Hematopoietic multipotent progenitor cell treated with erythropoietin and hydrocortisone succinate and interleukin-3 and kit ligand, for 4 days (in vitro differentiated cells): ENCODE data around the gene EBF4.
"Not testable (repeated sequence)": the region's sequence is repeated elsewhere in the genome, so short reads cannot be mapped to it uniquely, and the experiment has no call there.

Source experiments
- DNase-seq: peaks from one replicate; pipeline ENCODE4 v3.0.0-alpha.2; 2015

Gene EBF4

DNA sequence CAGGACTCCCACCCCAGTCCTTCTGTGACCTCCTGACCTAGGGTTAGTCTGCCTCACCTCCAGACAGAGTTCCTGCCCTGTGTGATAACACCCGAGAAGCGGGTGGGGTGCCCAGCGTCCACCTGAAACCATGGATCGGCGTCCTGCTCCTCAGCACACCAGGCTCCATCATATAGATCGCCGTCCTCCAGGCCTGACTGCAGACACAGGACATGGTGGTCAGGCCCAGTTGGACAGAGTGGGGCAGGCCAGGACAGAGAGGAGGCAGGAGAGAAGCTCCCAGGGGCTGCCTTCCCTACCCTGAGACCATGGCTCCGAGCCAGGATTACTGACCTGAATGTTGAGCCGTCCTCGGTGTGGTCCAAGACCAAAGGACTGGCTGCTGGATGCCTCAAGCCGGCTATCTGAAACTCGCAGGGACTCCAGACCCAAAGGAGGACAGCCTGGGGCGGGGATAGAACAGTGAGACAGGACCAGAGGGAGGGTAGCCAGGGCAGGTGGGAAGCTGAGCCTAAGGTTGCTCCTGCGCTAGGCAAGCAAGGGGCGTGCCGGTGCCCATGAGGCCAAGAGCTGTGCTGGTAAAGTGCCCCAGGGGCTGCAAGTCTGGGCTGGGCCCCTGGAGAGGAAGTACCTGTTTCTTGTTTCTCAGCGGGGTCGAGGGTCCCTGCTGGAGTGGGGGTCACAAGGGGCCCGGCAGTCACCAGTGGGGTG lies 105.7 kb downstream of the EBF4 start:
- no peak for DNase-seq

DNA sequence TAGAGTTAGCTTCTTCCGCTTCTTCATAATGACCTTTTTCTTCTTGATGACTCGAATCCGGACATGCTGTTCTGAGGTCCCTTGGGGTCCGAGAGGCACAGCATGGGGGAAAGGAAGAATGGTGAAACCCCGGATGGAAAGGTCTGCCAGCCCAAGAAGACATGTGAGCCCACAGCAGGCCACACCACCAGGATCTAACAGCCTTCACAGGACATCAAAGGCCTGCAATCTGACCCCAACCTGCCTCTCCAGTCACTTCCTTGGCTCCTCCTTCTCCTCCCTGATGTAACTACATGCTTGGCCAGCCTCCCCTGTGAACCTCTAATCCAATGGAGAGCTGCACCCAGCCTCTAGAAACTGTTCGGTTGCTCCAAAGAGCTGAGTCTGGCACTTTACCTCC lies 106.2 kb downstream of the EBF4 start:
- peak; percentile 57 for DNase-seq

DNA sequence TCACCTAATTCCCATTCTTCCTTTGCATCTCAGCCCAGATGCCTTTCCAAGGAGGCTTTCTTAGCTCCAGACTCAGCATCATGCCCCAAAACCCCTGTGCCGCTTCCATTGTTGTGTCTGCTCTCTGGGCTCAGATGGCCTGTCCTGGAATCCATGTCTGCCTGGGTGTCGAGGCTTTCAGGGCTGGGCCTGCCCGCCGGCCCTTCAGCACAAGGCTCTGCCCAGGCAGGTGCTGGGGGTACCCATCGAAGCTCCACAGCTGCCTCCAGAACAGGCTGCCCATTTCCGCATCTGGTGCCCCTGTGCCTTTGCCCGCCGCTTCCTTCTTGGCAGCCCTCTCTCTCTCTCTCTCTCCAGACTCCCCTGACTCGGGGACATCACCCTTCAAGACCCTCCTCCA lies 106.7 kb downstream of the EBF4 start:
- DNase-seq: peak; percentile 46

DNA sequence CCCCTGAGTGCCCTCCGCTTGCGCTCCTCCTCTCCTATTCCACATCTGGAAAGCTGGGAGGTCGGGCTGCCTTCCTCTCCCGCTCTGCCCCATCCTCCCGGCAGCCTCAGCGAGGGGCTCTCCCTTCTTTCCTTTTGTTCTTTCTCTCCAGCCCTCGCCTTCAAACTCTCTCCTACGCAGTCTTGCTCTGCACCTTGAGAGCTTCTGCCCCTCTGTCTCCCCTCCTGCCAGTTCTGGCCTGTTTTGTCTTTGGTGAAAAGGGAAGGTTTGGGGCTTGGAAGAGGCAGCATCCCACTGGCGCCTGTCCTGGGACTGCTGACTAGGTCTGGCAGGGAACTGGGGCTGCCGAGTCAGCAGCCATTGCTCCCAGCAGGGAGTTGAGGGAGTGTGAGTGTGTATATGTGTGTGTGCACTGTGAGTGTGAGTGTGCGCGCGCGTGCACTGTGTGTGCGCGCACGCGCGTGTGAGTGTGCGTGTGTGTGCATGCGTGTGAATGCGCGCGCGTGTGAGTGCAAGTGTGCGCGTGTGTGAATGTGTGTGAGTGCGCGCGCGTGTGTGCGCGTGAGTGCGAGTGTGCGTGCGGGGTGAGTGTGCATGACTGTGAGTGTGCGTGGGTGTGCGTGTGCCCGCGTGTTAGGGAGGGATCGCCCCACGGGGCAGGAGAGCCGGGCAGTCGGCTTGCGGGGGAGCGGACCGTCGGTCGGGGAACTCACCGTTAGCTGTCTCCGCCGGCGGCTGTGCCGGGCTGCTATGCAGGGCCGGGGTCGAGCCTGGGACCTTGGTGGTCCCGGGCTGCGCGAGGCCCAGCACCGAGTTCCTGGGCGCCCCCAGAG lies 107.3 kb downstream of the EBF4 start:
- peak; percentile 55 for DNase-seq

DNA sequence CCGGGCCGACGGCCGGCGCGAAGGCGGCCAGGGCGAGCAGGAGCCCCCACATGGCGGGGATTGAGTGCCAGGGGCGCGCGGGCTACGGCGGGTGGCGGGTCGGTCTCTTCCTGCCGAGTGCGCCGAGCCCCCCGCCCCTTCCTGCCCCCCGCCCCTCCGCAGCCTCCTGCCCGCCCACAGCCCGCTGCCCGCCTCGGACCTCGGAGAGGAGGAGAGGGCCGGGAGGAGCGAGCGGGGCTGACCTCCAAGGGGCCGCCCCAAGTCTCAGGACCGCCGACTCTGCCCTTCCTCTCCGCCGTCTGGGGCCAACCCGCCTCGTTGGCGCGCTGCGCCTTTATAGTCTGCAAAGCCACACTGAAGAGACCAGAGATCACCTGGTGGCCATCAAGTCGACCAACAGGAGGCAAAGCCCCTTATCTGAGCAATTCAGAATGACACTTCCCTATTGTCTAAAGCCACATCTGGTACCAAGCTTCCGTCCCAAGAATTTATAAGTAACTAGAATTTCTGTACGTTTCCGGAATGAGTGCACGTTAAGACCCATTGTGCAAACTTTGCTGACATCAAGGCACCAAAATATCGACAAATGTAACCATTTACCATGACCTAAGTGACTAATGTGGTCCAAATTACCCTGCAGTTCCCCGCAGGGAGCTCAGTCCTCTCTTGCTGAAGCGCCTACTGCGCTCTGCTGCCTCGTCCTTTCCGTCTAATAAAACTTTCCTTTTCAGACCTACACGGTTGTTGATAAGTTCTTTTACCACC lies 108.1 kb downstream of the EBF4 start, which contains the start of gene CPXM1:
Gene CPXM1 (minus strand): TSS at position 107 of the 765 bp plus-strand sequence. CDS start 55 bp downstream, at position 52.
- DNase-seq: peak; percentile 96

DNA sequence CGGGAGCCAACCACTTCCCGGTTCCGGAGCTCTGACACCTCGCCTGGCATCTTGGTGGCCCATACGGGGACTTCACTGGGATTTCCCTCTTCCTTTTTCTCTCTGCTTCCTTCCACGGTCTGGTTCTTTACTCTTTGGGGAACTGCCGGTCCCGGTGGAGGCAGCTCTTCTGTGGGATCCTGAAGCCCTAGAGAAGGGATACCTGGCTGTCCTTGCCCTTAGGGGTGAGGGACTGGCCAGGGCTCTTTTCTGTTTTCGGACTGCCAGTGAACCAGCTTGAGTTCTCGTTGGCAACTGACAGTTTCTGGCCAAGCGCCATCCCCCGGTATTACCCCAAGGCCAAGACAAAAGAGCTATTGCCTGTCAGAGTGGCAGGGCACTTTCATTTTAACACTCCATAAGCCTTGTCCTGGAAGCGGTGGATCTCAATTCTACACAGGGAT lies 108.7 kb downstream of the EBF4 start:
- peak; percentile 60 for DNase-seq

DNA sequence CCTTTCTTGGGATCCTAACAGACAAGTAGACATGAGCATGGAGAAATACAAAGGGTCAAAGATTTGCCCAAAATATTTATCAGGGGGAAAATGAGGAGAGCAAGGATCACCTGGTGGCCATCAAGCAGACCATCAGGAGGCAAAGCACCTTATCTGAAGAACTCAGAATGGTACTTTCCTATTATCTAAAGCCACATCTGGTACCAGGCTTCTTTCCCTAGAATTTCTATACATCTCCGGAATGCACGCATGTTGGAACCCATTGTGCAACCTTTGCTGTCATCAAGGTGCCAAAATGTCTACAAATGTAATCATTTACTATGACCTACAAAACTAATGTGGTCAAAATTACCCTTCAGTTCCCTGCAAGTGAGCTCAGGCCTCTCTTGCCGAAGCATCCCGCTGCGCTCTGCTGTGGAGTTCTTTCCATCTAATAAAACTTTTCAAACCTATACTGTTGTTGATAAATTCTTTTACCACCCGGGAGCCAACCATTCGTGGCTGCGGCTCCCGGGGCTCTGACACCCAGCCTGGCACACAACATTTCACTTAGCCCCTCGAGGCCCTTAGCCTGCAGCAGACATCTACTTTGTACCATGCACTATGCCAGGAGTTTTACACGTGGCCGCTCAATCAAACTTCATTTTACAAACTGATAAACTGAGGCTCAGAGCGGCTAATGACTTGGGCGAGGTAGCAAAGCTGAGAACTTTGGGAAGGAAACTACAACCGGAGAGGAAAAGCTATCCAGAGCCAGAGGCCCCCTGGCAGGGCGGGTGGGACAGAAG lies 111.7 kb downstream of the EBF4 start:
- peak; percentile 31 for DNase-seq

DNA sequence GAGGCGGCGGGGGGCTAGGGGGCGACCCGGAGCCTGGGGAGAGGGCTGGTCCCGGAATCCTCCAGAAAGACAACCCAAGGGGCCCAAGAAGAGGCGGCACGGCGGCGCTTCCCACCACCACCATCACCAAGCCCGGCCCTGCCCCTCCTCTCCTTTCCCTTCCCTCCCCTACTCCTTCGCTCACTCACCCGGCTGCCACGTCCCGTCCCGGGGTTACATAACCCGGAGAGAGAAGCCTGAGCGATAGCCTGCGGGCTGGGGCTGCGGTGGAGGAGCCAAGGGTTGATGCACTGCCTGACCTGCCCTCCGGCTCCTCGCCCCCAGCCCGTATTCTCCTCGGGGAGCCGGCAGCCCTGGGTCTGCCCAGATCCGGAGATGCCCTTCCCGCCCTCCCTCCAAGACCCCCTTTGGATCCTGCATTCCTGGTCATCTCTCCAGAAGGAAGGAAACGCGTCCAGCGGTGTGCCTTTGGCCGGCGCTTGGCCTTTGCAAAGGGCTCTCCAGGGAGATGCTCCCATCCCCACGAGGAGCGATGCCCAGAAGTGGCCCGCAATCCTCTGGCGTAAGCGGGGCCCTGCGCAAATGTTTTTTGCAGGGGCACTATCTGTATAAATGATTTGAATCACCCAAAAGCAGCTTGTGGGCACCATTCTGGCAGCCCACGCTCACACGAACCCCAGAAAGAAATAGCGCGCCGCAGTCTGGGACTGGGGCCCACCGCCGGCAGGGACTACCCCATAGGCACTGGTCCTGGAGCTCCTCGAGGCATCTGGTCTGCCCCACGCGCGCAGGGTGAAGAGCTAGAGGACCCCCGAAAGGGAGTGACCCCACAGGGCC lies 112.5 kb downstream of the EBF4 start:
- DNase-seq: peak; percentile 66

DNA sequence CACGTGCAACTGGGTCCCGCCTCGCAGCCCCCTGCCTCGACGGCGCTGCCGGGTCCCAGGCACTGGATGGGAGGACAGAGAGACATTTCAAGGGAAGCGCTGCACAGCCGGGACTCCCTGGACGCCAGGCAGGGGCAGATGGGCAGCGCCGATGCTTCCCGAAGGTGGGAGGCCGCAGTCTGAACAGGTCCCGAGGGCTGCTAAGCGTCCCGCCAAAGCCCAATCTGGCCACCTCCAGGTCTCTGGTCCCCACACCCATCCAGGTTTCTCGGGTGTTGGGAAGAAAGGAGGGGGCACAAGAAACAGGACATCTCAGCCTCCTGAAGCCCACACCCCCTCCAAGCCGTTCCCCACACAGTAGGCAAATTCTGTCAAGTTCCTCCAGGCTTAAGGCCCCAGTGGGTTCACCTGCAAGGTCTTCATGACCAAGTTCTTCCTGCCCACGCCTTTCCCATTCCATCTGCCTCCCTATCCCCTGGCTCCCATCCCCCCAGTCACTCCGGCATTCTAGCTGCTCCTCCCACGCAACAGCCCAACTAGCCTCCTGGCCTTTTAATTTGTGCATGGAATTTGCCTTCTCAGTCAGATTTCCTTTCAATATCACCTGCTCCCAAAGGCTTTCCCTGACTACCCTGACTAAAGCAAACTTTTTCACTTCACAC lies 113.2 kb downstream of the EBF4 start:
- DNase-seq: no peak

DNA sequence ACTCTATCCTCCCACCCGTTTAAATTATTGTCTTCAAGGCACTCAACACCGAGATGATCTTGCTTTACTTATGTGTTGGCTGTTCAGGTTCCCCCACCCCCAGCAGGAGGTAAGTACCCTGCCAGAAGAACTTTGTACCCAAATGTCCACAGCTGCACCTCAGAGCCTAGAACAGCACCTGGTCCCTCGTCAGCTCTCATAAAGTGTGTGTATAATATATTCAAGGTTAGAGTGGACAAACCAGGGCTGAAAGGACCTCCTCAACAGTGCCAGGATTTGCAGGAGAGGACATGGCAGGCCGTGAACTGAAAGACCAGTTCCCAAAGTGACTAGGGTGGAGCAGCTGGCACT lies 113.7 kb downstream of the EBF4 start:
- no peak for DNase-seq

DNA sequence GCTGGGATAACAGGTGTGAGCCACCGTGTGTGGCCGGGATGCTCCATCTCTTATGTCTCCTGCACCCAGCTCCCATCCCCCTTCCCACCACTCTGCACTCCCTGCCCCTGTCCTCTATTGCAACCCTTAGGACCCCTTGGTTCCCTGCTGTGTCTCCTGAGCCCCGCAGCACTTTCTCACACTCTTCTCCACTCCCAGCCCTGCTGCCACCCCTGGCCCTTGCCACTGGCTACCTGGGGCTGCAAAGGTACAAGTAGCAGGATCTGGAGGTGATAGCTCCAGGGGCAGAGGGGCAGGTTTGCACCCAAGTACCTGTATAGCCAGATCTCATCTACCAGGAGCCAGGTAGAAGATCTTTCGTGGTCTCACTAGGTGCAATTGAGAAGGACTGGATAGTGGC lies 114.4 kb downstream of the EBF4 start:
- DNase-seq: no peak

DNA sequence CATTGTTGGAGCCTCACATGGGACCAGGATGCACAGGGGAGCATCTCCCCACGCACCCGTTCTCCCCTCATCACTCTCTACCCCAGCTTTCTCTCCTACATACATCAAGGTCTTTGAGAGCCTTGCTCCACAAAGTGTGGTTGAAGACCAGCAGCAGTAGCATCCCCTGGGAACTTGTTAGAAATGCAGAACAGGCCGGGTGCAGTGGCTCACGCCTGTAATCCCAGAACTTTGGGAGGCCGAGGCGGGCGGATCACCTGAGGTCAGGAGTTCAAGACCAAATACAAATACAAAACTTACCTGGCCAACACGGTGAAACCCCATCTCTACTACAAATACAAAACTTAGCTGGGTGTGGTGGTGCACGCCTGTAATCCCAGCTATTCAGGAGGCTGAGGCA lies 115.3 kb downstream of the EBF4 start:
- not testable (repeated sequence) for DNase-seq

DNA sequence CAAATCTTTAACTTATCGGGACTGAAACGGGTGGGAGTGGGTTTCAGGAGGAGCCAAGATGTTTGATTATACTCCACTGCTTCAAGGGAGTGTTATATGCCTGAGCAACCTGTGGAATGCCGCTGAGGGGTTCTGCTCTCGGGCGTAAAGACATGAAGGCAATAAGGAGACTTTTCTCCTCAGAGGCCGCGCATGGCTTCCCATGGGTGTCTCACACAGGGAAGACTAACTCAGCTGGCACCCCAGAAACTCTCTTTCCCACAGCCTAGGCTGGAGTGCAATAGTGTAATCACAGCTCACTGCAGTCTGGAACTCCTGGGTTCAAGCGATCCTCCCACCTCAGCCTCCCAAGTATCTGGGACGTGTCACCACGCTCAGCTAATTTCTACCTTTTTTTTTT lies 117.1 kb downstream of the EBF4 start:
- no peak for DNase-seq
